Neuron (in vitro differentiated cells): ENCODE results near the gene EXD3.

ENCODE experiments used
- H2AFZ ChIP-seq: one replicate; pipeline ENCODE4 v1.6.1; 2013; ENCODE audit warnings: low read depth, mild to moderate bottlenecking, inconsistent platforms, low read length, moderate library complexity
- H3K27me3 ChIP-seq: one replicate; pipeline ENCODE4 v1.6.1; 2013; ENCODE audit warnings: low read length; ENCODE audit not compliant: insufficient read depth
- H3K36me3 ChIP-seq: one replicate; pipeline ENCODE4 v1.6.1; 2013; ENCODE audit warnings: low read length; ENCODE audit not compliant: insufficient read depth
- H3K4me1 ChIP-seq: one replicate; pipeline ENCODE4 v1.6.1; 2013; ENCODE audit warnings: low read length; ENCODE audit not compliant: insufficient read depth
- H3K4me3 ChIP-seq: 2 replicates; pipeline ENCODE4 v1.5.1; 2013; ENCODE audit warnings: mild to moderate bottlenecking, low read length, moderate library complexity
- H3K9me3 ChIP-seq: one replicate; pipeline ENCODE4 v1.6.1; 2013; ENCODE audit warnings: low read length

EXD3 gene

DNA sequence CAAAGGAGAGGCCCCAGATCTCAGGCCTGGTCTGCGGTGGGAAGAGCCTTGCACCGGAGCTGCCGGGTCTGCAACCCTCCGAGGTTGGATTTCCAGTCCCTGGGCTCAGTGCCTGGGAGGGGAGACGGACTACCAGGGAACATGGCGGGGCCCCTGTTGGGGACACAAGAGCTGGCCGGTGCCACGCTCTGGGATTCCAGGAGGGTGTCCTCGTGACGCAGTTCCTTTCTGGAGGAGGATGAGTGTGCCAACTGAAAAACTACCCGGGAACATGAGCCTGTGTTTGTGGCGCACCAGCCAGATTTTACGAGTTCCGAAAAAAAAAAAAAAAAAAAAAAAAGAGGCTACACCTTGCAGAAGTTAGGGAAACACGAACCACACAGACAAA is 129.9 kb downstream of the EXD3 start:
- Histone ChIP-seq H2AFZ (no peak overlapping the region), H3K36me3 (peaks cover 2% of the 10 kb centered on the region), H3K4me3 (no peak overlapping the region), H3K9me3 (peaks cover 2% of the 10 kb centered on the region), H3K4me1 (peaks cover 20% of the 10 kb centered on the region), H3K27me3 (no peaks in the 10 kb centered on the region)

DNA sequence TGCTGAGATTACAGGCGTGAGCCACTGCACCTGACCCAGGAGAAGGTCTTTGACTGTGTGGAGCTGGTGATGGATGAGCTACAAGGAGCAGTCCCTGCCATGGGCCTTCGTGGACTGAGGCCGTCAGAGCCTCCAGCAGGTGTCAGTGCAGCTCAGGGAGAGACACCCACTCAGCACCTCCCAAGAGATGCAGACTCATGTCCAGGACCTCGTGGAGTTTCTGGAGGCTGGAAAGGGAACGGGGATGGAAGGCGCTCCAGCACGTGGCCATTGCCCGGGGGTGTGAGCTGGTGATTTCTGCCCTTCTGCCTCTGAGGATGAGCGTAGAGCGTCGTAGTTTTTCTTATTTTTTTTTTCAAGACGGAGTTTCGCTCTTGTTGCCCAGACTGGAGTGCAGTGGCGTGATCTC is 136.0 kb downstream of the EXD3 start:
- Histone ChIP-seq H3K4me1 (no peaks in the 10 kb centered on the region), H2AFZ (no peak overlapping the region), H3K27me3 (no peaks in the 10 kb centered on the region), H3K9me3 (no peaks in the 10 kb centered on the region), H3K36me3 (no peaks in the 10 kb centered on the region), H3K4me3 (no peak overlapping the region)

DNA sequence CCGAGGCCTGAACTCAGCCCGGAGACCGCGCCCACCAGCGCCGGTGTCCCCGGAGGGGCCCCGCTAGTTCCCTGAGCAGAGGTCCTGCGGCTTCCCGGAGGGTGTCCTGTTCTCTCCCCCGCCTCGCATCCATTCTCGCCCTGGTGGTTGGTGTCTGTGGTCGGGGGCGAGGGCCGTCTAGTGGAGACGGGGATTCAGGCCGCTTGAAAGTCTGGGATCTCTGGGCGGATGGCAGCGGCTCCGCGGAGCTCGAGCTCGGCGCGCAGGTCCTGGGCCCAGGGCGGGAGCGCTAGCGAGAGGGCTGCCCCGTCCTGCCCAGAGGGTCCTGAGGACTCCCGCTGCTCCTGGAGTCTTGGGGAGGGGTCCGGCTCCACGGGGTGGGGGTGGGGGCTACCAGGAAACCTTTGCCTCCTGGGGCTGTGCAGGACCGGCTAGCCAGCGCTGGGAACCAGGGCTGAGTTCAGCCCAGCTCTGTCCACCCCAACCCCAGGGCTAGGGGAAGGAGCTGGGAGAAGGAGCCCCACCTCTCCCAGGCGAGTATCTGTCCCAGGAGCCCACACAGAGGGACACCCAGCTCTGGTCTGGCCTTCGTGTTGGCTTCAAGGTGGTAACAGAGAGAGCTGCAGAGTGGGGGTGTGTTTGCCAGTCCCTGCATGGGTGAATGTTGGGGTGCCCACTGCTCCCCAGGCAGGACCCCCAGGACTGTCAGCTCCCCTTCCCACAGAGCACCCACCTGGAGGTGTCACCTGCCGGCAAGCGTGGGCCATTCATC is 141.4 kb downstream of the EXD3 start:
- no peaks in the 10 kb centered on the region for H3K27me3 ChIP-seq
- H2AFZ ChIP-seq, result no peak overlapping the region
- no peak overlapping the region for H3K4me3 ChIP-seq
- peaks cover 2% of the 10 kb centered on the region for H3K36me3 ChIP-seq
- peaks cover 13% of the 10 kb centered on the region for H3K9me3 ChIP-seq
- H3K4me1 ChIP-seq, result no peaks in the 10 kb centered on the region

DNA sequence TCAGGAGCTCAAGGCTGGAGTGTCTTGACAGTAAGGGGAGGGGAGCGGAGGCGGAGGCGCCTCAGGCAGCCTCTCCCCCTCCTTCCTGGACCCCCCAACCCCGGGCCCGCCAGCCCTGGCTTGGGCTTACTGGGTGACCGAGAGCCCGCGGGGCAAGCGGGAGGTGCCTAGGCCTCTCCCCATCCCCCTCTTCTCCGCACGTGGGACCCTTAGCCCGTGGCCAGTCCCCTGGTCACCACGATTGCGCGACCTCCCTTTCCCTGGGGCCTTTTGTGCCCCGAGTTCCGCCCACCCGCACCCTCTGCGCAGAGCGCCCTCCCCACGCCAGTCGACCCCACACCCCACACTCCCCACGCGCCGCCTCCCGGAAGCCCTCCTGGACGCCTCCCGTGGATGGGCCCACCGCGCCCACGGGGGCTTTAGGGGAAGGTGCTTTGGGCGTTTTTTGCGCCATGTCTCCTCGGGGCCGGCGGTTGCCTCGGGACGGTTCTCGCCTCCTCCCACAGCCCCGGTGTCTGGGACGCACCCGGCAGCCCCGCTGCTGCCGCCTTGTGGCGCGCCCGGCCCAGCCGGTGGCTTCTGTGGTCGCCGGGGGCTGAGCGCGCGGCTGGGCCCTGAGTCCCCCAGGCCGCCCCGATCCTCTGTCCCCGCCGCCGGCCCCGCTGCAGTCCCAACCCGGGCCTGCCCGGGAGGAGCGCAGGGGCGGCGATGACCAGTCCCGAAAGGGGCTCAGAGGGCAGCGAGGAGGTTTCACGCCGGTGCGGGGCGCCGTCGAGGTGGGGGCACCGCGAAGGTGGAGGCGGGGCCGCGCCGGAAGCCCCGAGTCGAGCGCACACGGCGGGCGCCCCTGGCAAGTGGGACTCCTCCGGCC is 142.3 kb downstream of the EXD3 start:
- no peaks in the 10 kb centered on the region for H3K27me3 ChIP-seq
- no peak overlapping the region for H2AFZ ChIP-seq
- H3K4me3 ChIP-seq, result no peak overlapping the region
- peaks cover 2% of the 10 kb centered on the region for H3K36me3 ChIP-seq
- peaks cover 13% of the 10 kb centered on the region for H3K9me3 ChIP-seq
- no peaks in the 10 kb centered on the region for H3K4me1 ChIP-seq

DNA sequence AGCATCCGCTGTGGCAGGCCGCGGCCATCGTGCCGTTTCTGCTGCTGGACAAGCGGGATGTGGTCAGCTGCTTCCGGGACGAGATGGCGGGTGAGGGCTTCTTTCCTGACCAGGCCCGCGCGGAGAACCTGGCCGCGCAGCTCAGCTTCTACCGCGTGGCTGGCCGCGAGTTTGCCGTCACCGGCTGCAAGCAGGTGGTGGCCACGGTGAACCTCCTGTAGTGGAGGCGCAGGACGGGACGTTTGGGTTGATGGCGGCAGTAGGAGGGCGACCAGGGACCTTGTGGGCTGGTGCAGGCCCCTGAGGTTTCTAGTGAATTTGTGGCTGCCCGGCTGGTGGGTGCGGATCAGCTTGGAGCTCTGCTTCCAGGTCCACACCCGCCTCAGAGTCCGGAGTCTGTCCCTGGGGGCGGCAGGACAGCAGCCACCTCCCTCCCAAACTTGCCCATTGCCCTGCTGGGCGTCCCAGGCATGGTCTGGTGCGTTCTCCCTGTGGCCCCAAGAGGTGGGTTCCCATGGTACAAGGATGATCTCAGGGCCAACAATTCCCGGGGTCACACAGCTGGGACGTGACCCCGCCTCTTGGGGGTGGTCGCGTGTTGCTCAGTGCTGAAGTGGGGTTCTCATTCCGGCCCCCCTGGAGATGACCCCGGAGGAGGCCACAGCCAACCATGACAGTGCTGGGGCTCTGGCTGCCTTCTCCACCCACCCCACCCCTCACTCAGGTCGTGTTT is 143.1 kb downstream of the EXD3 start:
- H3K4me3 ChIP-seq, result no peak overlapping the region
- H3K9me3 ChIP-seq, result peaks cover 13% of the 10 kb centered on the region
- H3K4me1 ChIP-seq, result no peaks in the 10 kb centered on the region
- no peak overlapping the region for H2AFZ ChIP-seq
- H3K36me3 ChIP-seq, result peaks cover 2% of the 10 kb centered on the region
- no peaks in the 10 kb centered on the region for H3K27me3 ChIP-seq

DNA sequence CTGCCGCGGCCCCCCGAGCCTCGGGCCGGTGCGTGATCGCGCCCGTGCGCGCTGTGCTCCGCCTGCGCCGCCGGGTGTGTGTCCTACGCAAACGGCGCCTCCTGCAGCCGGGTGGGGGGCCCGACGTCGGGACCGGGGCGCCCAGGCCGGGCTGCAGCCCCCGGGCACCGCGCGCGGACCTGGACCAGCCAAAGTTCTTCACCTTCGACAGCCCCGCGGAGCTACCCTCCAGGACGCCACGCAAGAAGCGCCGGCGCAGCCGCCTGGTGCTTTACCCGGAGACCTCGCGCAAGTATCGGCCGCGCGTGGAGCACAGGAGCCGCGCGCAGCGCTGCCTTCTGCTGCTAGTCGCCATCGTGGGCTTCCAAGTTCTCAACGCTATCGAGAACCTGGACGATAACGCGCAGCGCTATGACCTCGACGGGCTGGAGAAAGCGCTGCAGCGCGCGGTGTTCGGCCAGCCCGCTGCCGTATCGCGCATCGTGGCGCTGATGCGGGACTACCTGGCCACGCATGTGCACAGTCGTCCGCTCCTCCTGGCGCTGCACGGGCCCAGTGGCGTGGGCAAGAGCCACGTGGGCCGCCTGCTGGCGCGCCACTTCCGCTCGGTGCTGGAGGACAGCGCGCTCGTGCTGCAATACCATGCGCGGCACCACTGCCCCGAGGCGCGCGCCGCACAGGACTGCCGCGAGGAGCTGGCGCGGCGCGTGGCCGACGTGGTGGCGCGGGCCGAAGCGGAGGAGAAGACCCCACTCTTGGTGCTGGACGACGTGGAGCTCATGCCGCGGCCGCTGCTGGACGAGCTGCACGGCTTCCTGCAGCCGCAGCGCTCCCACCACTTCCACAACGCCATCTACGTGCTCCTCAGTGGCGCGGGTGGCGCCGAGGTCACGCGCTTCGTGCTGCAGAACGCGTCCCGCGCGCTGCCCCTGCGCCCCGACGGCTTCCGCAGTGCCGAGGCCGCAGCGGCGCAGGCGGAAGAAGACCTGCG is 143.9 kb downstream of the EXD3 start:
- peaks cover 8% of the 10 kb centered on the region for H3K36me3 ChIP-seq
- H3K4me1 ChIP-seq, result no peaks in the 10 kb centered on the region
- H3K4me3 ChIP-seq, result no peak overlapping the region
- no peak overlapping the region for H2AFZ ChIP-seq
- H3K27me3 ChIP-seq, result no peaks in the 10 kb centered on the region
- peaks cover 13% of the 10 kb centered on the region for H3K9me3 ChIP-seq

DNA sequence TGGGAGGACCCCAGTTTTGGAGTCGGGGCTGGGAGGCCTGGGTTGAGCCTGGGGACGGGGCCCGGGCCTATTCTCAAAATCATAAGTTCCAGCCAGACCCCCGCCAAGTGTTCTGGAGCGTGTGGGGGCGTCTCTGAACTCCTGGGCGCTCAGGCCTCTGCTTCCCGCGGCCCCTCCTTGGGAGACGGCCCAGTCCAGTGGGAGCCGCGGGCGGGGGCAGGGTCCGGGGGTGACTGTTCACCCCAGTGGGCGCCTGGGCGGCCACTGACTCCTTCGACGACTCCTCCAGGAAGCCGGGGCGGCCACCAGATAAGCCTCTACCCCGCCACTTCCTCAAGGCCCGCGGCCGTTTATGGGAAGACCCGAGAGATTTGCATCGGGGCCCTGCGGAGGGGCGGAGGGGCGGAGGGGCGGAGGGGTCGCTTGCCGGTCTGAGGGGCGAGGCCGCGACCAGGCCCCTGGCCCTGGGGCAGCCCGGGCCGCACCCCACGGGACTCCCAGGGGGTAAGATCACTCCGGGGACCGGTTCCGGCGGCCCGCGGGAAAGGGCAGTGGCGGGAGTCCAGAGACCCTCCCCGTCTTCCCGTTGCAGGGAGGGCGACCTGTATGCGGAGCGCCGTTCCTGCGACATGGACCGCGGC is 144.8 kb downstream of the EXD3 start:
- Histone ChIP-seq H3K27me3 (no peaks in the 10 kb centered on the region), H3K9me3 (peaks cover 13% of the 10 kb centered on the region), H3K4me1 (no peaks in the 10 kb centered on the region), H3K4me3 (no peak overlapping the region), H3K36me3 (peaks cover 15% of the 10 kb centered on the region), H2AFZ (no peak overlapping the region)

DNA sequence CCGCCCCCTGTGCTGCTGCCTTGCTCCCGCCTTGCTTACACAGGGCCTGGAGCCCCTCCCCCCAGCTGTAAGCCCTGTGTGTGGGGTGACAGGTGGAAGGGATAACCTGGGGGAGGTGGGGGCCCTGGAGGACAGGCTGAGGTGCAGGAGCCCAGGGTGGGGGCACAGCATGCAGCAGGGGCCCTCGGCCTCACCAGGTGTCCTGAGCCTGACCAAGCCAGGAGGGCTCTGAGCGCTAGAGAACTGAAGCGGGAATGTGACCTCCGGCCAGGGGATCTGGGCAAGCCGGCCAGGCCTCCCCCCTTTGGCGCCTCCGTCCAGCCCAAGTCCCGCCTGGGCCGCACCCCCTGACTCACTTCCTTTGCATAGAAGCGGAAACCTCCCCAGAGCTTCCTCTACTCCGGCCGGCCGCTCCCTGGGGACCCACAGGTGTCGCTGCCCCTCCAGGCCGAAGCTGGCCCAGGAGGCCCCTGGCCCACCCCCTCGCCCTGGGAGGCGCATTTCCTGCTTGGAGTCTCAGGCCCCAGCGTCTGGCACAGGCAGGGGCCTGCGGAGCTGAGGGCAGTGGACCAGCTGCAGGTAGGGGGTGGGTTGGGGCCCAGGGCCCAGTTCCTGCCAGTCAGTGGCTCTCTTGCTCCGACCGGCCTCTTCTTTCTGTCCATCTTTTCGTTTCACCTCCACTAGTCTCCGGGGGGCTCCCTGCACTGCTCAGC is 145.5 kb downstream of the EXD3 start, which contains the start of gene TOR4A:
Gene TOR4A, plus strand, starts transcription at position 398 of the 713 bp plus-strand sequence. CDS start 964 bp downstream, outside the sequence.
- Histone ChIP-seq H2AFZ (no peak within 1 kb of the TSS), H3K9me3 (peaks cover 13% of the 10 kb centered on the region), H3K4me1 (no peaks in the 10 kb centered on the region), H3K4me3 (no peak within 1 kb of the TSS), H3K36me3 (peaks cover 21% of the 10 kb centered on the region), H3K27me3 (no peaks in the 10 kb centered on the region)

DNA sequence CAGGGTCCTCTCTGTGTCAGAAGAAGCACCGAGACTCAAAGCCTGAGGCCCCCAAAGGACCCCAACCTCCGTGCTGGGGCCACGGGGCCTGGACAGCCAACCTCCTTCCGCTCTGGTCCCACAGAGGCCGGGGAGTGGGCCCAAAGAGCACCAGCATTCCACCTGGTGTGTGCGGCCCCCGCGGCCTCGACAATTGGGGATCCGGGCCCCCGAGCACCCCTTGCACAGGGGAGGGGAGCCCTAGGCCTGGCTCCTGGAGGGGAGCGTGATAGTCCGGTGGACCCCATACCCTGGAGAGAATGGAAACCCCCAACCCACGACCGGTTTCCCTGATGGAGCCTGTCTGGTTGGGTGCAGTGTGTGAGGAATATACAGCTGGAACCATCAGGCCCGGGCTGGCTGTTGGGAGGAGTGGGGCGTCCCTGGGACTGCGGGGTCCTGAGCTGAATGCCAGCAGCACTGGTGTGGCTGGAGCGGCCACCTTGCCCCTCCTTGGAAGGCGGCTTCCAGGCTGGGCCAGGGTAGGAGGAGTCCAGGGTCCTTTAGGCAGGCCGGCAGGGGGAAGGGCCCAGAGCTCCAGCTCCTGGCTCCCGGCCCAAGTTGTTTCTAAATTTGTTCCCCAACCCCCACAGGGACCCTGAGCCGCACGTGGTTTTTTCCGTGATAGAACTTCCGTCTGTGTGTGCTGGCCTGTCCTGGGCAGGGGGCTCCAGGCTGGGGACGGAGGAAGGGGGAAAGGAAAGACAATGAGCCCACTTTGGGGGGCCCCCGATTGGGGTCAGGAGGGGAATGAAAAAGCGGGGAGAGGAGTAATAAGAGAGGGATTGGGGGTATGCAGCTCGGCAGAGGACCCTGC is 146.3 kb downstream of the EXD3 start:
- Histone ChIP-seq H3K9me3 (peaks cover 13% of the 10 kb centered on the region), H3K4me3 (no peak overlapping the region), H3K4me1 (no peaks in the 10 kb centered on the region), H2AFZ (no peak overlapping the region), H3K27me3 (no peaks in the 10 kb centered on the region), H3K36me3 (peaks cover 28% of the 10 kb centered on the region)

DNA sequence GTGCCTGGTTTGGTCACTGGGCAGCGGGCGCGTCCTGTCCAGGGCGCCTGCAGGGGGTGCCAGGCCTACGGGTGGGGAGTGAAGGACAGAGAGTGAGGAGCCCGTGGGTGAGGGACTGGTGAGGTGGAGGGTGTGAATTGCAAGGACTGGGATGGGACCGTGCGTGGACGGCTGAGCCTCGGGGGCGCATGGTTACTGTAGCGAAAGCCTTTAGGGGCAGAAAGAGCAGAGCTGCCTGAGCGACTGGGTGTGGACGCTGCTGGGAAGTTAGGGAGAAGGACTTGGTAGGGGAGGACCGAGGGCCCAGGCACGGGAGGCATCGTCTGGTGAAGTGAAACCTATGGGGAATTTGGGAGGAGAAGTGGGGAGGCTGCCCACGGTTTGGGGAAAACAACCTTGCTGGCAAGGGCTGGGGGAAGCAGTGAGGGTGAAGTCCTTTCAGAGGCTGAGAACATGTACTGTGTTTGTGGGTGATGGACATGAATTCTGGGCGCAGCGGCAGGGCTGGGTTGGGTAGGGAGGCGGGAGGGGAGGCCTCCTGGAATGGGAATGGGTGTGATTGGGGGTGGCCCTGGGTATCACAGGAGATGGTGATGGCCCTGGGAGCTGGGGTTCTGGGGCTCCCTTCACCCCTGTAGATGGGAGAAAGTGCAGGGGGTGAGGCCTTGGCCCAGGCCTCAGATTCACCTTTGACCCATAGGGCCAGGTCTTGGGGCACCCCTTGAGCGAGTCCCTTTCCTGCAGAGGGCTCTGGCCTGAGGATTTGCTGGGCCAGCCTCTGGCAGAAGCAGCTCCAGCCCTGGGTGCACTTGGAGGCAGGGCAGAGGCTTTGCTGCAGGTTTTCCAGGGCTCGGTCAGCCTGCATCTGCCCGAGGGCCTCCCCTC is 147.1 kb downstream of the EXD3 start:
- Histone ChIP-seq H3K36me3 (peaks cover 28% of the 10 kb centered on the region), H3K27me3 (no peaks in the 10 kb centered on the region), H2AFZ (no peak overlapping the region), H3K4me1 (no peaks in the 10 kb centered on the region), H3K9me3 (peaks cover 13% of the 10 kb centered on the region), H3K4me3 (no peak overlapping the region)
